GM18502 (cell line): ENCODE data around the gene TLN1.

Experiments
- ATAC-seq: cut with Tn5 transposase; IDR thresholded peaks from one replicate; pipeline ENCODE4 v1.9.1; 2021; ENCODE audit warnings: mild to moderate bottlenecking; ENCODE audit not compliant: unreplicated experiment, poor library complexity

TLN1 gene

DNA sequence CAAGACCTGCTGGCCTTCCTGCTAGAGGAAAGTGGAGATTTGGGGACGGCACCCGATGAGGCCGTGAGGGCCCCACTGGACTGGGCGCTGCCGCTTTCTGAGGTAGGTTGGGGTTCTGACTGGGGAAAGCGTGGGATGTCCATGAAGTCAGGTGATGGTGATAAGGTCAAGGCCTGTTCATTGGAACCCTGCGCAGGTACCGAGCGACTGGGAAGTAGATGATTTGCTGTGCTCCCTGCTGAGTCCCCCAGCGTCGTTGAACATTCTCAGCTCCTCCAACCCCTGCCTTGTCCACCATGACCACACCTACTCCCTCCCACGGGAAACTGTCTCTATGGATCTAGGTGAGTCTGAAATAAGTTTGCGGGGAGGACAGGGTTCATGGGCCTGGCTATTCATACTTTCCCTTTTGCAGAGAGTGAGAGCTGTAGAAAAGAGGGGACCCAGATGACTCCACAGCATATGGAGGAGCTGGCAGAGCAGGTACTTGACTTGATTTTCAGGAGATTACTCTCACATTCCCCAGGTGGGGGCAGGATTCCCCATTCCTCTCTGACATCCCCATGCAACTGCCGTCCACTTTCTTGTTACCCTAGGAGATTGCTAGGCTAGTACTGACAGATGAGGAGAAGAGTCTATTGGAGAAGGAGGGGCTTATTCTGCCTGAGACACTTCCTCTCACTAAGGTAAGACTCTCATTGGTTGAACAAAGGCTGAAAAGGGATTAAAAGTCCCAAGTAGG lies 976 bp upstream of the TLN1 start:
- ATAC-seq = peak; percentile 0

DNA sequence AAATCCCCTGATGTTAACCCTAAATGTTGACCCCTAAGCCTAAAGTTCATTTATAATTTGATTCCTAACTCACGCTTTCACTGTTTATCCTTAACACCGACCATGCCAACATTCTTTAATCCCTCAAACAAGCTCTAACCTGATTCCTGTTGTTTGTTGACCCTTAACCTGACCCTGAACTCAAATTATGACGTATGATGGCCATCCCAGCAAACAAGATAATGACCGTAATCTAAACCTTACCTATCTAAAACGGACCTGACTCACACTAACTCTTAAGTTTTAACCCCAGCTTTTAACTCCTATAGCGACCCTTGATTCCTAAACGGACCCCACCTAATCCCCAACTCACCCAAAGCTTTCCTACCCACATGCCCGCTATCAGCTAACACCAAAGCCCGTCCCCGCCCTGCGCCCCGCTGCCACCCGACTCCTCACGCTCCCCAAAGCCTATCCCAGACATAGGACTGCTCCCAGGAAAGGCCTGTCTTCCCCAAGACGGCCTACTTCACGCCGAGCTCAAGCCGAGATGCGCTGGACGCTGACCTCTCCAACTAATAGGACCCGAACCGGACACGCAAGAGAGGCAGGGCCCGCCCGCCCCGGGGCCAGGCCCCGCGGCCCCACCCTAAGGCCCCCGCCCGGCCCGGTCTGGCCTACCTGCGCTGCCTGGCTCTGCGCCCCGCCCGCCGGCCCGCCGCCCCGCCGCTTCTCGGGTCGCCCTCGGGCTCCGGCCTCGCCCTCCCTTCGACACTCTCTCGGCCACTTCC lies 395 bp downstream of the TLN1 start:
- ATAC-seq = no peak

DNA sequence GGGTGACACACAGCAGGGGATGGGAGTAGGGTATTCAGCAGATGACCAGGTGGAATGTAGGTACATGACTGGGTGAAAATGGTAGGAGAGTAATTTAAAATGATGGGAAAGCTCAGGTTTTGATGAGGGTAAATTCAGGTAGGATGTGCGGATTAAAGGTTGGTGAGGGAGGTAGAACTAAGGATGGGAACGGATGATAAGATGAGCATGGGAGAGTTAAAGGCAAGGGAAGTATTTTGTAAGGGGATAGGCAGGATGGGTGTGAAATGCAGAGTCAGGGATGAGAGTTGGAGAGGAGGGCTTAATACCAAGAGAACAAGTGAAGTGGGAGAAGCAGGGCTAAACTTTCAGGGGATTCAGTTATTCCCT lies 1.5 kb downstream of the TLN1 start:
- no peak for ATAC-seq

DNA sequence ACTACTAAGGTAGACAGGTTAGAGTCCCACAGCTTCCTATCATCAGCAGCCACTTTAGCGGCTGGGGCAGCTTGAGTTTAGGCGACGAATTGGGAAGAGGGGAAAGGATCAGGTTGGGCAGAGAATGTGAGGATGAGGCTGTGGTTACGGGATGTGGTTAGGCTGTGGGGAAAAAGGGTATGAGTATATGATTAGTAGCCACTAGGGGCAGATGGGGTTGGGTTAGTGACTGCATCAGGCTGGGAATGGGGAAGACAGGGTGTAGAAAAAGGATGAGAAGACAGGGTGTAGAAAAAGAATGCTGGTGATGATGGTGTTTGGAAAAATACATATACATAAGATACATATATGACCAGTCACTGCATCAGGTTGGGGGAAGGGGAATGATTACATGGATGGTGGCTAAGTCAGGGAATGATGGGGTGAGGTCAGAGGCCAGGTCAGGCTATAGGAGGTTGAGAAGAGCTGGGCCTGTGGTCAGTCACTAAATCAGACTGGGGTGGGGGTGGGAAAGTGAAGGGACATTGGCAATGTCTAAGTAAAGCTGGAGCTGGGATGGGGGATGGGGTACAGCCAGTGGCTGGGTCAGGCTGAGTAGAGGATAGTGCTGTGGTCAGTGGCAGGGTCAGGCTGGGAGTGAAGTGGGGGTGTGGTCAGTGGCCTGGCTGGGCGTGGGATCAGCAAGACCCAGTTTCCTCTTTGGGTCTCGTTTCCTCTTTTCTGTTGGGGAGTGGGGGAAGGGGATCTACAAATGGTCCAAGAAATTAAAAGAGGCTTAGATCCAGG lies 2.1 kb downstream of the TLN1 start:
- no peak for ATAC-seq

DNA sequence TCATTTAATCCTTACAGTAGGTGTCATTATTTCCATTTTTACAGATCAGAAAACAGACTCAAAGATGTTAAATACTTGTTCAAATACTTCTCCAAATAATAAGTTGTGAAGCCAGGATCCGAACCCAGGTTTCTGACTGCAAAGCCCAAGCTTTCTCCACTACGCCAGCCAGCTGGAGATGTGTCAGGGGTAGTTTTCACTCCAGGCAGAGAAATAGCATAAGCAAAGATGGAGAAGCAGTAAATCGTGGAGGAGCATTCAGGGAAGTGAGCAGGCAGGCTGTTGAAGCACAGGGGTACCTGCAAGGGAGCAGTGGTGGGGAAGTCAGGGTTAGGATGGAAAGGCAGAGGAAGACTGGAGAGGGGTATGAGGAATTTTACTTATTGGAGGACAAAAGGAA lies 2.9 kb downstream of the TLN1 start:
- no peak for ATAC-seq

DNA sequence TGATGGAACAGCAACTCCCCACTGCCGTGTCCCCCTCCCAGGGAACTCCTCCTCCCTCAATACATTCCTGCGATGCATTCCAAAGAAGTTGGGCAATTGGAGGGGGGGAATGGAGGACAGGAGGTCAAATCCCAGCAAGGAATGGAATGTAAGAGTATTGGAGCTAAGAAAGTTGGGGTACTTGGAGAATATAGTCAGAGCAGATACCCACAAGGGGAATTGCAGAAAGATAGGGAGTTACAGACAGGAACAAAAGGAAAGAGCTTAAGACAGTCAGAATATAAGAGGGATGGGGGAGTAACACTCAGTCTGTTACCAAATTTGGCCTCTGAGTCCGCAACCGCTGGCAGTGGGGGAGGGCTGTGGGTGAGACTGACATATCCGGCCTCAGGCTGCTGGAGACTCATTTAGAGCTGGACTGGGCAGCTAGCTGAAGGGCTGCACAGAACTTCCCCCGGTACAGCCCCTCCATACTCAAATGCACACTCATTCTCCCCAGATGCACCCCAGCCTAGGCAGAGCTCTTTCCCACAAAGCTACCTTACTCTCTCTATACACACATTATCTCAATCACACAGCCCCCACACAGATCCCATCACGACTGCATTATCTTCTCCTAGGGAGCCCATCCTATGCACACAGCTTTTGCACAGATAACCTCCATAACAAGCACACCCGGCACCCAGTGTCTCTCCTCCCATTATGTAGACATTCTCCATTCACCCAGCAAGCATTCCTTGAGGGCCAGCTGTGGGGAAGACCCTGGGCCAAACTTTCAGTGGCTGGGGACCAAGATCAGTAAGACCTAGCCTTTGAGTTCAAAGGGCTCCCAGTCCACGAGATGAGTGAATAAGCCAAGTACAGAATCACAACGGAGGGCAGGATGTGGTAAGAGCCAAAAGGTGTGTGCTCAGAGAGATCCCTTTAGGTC lies 3.7 kb downstream of the TLN1 start:
- no peak for ATAC-seq

DNA sequence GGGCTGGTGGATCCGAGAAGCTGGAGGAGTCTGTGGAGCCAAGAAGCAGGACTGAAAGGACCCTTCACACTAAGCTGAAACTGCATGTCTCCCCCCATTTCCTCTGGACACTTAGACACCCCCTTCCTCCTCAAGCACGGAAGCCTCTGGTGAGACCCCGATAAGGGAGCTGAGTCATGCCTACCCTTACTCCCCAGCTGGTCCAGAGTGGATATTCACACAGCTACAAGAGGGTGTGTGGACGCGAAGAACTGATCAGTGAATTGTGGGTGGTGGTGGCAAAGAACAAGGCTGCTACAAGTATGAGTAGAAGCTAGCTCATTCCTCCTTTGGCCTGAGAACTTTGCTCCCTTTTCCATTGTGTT lies 4.3 kb downstream of the TLN1 start:
- no peak for ATAC-seq

DNA sequence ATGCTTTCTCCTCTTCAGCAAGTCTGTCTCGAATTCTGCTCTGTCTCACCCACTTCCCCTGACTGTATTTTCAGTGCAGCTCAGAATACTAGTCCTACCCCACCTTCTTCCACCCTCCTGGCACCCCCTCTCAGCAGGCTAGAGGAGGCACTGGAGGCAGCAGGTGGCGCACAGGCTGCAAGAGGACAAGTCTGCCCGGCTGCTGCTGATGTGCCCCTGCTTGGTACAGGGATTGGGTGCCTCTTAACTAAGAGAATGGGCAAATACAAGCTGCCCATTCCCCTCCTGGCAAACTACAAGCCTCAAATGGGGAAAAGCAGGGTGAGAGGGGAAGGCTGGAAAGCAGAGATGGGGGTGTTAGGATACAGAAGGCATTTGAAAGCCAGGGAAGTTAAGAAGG lies 5.1 kb downstream of the TLN1 start:
- peak; percentile 36 for ATAC-seq

DNA sequence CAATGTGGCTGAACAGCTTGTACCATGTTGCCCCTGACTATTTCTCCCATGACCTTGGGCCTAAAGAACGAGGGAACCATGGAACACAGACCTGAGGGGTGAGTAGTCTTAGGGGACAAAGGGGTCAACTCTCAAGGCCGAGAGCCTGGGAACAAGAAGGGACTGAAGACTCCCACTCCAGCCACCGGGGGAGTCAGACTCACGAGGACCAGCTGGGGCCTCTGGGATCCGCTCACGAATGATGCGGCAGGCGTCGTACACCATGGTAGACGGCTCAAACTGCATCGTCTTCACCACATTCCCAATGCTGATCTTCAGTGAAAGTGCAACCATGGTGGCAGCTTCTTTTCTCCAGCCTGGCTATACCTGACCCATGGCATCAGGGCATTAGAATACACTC lies 6.6 kb downstream of the TLN1 start:
- ATAC-seq = no peak

DNA sequence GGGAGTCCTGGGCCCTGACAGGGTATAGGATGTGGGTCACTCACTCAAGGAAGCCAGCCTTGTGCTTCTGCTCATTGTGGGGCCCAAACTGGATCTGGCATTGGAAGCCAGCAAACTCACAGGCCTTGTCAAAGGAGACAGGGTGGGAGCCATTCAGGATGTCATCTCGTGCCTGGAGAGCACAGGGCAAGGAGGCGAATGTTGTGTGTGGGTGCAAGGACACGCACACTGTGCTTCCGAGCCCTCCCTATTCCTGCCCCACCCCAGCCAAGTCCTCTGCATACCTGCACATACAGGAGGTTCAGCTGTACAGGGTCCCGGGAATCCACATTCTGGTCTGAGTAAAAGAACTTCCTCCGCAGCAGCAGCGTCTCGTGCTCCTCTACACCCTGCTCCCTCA lies 8.1 kb downstream of the TLN1 start:
- ATAC-seq = no peak

DNA sequence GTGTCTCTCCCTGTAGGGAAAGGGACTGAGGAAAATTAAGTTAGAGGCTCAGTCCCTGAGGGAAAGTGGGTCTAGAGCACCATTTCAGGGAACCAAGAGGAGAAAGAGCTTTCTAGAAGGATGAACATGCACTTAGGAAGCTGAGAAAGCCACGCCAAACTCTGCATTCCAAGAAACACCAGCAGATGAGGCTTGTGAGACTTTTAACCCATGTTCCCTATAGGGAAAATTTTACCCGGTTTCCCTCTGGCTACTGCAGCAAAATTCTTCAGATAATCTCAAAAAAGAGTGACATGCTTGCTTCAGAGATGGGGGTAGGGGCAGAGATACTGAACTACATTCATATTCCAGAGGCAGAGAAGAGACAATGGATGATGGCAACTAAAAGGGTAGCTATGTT lies 8.6 kb downstream of the TLN1 start:
- ATAC-seq = no peak

DNA sequence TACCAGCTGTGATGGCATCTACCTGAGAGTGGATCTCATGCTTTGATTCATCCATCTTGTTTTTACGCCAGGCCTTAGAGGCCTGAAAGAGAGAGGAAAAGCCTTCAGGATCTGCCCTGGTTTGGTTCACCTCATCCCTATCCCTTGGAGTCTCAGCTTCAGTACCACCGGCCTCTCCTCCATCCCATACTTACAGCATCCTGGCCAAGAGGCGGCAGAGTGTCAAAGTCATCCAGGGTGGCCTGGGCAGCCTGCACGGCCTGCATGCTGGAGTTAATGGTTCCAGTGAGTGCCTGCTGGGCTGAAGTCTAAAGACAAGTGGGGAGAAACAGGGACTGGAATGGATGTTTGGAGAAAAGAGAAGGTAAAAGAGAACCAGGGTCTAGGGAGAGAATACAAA lies 12.4 kb downstream of the TLN1 start:
- ATAC-seq = no peak

DNA sequence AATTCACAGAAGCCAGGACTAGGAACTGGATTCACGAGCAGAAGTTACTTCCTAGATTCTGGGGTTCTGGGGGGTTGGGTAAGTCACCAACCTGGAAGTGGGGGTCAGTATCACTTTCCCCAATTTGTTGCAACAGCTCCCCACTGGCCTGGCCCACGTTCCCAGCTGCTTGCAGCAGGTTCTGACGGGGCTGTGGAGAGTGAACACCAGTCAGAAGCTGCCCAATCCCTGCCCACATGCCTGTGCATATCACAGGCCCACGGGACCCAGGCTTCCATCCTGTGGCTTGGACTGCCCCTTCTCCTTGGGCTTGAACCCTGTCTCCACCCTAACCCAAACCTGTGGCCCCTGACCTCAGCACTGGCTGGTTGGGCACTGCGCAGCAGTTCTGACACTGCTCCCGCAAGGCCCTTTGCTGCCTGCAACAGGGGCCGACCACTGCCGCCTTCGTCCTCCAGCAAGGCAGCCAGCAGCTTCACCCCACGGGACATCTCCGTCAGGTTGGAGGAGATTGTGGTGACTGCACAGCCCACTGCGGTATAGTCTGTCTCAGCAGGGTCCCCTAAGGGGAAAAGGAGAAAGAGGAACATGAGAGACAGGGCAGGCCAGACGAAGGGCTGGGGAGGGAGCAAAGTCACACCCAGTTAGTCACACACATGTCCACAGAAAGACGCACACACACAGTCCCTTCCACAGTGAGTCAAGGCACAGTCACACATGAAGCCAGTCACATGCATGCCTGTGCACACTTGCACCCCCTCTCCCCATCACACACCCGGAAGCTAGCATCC lies 13.1 kb downstream of the TLN1 start:
- no peak for ATAC-seq

DNA sequence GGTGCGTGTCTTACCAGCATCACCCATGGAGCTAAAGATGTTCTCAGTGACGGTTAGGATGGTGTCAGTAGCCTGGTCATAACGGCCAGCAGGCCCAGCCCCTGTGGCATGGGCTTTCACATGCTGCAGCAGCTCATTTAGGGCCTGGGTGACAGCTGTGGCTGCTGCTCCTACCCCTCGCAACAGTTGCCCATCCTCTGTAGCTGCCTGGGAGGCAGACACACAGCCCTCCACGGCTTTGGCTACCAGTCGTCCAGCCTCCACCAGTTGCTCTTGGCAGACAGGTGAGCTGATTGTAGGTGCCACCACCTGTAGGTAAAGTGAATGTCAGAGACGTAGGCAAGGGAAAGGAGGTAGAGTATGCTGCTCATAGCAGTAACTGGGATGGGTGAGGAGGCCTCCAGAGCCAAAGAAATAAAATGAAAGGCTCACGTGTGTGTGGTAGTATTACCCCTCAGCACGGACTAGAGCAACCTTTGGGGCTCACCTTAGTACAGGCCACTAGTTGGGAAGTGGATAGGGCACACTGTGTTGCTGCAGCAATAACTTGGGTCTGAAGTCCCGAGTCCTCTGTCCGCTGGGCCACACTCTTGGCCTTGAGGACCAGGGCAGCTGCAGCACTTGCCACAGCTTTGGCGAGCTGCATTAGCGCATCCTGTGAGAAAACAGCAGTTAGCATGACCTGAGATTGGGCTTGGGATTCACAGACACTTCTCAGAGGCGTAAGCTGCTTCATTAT lies 14.7 kb downstream of the TLN1 start:
- ATAC-seq = no peak

DNA sequence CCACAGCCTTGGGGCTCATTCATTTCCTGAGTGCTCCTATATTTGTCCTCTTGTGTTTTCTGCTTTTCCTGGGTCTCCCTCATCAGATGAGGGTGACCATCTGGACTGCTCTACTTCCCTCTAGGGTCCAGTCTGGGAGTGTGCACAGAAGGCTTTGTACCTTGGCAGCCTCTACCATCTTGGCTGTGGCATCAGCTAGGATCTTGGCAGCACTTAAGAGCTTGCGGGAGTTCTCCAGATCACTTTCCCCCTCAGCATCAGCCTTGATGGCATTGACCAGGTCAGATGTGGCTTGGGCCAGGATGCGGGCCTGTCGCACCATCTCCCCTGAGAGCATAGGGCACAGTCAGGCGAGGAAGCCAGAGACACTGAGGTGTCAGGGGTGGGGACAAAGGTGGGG lies 15.8 kb downstream of the TLN1 start:
- no peak for ATAC-seq

DNA sequence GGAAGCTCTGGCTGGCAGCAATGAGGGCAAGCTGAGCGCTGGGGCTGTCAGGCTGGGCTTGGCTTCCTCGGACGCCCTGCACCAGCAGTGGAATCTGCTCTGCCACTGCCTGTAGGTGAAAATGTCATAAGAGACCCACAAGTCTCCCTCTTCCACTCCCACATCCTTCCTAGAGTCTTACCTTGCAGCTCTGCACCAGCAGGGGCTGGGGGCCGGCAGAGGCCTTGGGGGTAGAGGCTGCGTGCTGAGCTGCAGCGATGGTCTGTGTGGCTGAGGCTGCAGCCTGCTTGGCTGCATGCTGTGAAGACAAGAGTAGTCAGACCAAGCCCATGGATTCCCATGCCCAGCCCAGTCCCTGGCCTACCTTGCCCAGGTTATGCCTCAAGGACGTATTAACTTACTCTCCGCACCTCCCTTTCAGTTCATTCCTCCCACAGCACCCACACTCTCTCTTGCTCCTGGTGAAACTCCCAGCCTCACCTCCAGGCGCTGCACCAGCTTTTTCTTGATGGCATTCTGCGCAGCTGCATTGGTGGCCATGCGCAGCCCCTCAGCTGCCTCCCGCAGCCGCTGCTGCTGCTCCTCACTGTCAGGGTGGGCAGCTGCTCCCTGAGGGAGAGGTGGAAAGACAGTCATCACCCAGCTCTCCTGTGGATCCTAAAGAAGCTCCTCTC lies 17.3 kb downstream of the TLN1 start:
- ATAC-seq = no peak

DNA sequence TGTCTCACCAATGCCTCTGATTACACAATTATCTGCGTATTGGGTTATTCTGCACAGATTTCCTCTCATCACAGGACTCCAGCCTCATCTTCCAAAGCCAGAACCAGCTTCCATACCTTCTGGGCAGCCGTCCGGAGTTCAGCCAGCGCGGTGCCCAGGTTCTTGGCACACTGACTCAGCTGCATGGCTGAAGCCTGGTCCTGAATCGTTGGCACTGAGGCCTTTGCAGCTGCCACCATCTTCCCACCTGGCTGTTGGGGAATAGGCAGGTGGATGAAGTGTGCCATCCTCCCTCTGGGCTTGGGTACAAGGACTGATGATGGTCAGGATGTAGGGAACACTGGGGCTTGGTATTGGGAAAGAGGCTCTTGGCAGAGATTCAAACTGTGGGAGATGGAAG lies 17.9 kb downstream of the TLN1 start:
- no peak for ATAC-seq

DNA sequence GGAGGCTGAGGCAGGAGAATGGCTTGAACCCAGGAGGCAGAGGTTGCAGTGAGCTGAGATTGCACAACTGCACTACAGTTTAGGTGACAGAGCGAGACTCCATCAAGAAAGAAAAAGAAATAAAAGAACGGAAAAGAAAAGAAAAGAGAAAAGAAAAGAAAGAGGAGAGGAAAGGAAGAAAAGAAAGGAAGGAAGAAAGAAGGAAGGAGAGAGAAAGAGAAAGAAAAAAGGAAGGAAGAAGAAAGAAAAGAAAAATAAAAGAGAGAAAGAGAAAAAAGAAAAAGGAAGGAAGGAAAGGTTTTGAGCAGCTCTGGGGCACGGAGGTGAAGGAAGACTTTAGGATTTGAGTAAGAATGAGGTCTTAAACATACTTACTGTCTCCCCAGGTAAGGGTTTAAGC lies 18.4 kb downstream of the TLN1 start:
- no peak for ATAC-seq
